Fibroblast of upper back skin (primary cell): ENCODE data around the gene RBM39.
A peak's percentile ranks its signal among the peaks of the same experiment; 100 is the strongest.
"Not testable (repeated sequence)": the region's sequence is repeated elsewhere in the genome, so short reads cannot be mapped to it uniquely, and the experiment has no call there.

Experiments
- DNase-seq: peaks from one replicate; pipeline ENCODE4 v3.0.0-alpha.2; 2013

RBM39 gene

DNA sequence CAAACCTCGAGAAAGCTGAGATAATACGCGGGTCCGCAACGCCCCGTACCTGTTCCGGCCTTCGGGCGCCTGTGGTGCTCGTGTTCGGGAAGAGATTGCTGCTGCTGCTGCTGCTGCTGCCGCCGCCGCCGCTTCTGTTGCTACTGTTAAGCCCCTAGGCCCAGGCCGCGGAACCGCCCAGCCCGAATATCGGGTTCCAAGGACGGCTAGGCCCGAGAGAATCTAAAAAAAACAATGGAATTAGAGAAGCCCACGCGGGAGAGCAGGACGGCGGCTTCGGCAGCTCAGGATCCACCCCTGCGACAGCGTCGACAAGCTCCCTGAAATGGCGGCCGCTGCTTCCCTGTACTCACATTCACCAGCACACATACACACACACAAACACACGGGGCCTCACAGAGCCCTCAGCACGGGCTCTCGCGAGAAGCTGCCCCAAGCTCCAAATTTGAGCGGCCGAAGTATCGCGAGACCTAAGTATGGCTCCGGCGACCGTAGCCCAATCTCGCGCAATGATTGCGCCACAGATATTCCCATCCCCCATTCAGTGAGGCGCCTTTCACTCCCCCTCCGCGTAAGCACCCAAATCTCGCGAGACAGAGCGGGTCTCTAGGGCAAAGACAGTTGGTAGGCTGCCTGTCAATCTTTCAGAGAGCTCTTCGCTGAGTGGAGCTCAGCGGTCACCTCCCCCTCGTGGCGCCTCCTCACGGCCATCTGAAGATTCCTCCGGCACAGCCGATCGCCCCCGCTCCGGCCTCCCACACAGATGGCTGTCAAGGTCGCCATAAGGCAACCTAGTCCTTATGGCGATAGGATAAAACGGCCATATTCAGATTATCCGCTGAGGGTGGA lies at the start of gene RBM39:
Gene RBM39, minus strand, starts transcription at position 369 of the 849 bp plus-strand sequence. CDS start 1,386 bp downstream, outside the sequence.
- peak; percentile 100 for DNase-seq

DNA sequence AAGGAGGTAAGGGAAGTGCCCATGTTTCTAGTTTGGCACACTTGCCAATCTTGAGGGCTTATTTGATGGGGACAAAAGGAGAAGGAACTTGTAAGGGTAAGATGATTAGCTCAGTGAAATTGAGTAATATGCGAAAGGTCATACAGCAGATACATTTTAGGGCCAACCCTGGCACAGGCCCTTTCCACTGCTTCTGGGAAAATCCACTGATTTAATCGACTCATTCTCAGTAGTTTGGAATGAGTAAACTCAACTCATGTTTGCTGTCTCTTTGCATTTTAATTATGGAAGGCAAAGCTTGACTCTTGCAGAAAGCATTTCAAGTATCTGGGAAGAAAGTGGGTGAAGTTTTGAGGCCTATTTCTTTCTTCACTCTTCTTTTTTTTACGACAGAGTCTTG lies 49.8 kb upstream of the RBM39 start:
- DNase-seq: peak; percentile 70

DNA sequence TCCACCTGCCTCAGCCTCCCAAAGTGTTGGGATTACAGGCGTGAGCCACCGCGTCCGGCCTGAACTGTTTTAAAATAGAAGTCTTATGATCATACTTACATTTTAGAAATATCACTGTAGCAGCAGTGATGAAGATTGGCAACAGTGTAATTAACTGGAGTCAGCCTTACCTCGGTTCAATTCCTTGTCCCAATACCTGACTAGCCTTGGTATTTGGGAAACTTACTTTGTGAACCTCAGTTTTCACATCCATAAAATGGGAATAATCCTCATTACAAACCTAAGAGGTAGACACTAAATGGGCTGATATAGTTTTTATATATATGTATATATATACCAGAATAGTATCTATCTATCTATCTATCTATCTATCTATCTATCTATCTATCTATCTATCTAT lies 49.0 kb upstream of the RBM39 start:
- no peak for DNase-seq

DNA sequence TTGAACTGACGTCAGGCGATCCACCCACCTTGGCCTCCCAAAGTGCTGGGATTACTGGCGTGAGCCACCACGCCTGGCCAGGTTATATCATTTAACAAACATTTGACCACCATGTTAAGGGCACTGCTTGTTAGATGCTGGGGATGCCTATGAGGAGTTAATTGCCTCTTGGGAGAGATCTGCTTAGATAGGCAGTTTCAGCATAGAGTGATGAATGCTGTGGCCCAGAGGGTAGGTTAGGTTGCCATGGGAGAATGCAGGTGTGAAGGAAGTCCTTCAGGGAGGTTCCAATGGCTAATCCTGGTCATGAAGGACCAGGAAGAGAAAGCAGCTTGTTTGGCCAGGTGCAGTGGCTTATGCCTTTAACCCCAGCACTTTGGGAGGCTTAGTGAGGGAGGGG lies 46.7 kb upstream of the RBM39 start:
- no peak for DNase-seq

GRCh38 chr20:35785541-35785940 lies 43.5 kb upstream of the RBM39 start:
- DNase-seq: not testable (repeated sequence)

GRCh38 chr20:35783811-35784210 lies 41.8 kb upstream of the RBM39 start:
- not testable (repeated sequence) for DNase-seq

DNA sequence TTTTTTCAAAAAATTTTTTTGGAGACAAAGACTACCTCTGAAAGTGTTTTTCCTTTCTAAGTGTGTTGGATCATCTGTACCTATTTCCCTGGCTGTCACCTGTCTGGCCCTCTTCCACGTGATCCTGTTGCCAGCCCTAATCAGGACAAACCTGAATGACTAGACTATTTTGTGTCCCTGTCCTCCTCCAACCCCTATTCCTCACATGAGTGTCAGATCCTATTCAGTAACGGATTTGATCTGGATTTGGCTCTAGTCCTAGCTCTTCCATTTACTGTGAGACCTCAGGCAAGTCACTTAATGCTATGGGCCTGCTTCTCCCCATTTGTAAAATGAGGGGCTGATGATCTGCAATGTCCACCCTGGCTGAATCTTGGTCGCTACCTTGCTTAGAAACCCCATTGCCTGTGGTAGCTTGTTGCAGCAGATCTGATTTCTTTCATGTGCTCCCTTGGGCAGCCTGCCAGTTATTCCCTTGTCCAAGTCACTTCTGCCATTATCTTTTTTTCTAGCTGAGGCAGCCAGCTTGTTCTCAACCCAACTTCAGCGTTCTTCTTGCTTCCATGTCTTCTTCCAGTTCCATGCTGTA lies 34.5 kb upstream of the RBM39 start:
- peak; percentile 27 for DNase-seq

GRCh38 chr20:35774391-35774790 lies 32.3 kb upstream of the RBM39 start:
- DNase-seq: no peak

DNA sequence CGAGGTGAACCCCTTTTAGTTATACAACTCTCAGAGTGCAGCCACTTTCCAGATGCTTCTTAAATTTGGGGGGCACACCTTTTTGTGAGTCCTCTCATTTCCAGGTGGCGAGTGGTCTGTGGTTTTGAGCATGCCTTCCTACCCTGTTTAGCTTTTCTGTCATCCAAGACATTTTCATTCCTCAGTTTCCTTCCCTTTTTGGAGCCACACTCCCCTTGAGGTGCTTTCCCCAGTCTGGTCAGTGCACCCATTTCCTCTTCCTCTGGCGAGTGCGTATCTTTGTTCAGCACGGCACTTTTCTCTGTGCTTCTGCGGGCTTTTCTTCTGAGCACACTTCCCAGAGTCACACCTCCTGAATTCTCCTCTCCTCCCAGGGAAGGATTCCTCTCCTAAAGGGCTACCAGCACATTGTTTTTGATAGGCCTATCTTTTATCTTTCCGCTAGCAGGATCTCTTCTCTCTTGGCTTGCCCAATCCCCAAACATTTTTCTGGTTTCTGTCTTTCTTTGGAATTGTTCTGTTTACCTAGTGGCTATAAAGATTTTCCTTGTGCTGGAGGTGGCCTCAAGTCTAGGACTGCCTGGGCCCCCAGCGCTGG lies 31.2 kb upstream of the RBM39 start:
- DNase-seq: peak; percentile 8

GRCh38 chr20:35772563-35773058 lies 30.6 kb upstream of the RBM39 start:
- no peak for DNase-seq

DNA sequence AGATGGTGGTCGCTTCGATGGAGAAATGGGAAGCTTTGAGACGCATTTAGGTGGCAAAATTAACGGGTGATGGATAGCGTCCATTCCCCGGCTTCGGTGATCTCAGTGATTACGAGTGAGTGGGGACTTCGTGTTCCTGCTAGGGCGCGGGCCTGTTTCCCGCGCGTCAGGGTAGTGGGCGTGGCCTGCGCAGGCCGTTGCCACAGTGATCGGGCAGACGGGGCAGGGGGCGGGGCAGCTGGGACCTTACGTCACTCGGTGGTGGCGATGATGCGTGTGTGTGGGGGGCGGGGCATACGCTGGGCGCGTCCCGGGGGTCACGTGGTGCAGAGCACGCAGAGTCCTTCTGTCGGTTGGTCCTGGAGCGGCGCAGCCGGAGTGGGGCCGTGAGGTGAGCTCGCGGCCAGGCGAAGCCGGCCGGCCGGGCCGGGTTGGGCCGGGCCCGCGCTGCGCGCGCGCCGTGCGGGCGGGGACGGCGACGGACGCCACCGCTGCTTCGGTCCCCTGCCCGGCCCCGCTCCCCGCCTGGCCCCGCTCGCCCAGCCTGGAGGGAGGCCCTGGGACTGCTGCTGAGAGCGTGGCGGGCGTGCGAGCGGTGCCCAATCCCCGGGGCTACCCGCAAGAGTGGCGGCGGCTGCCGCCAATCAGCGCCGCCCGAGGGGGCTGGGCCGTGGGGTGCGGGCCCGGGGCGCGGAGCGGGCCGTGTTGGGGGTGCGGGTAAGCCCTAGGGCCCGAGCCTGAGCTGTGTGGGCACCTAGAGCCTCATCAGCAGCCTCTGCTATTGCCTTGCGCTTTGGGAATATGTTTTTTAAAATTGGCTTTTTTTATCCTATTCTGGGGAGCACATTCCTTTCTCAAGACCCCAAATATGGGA lies 29.9 kb upstream of the RBM39 start, which contains the start of gene PHF20:
Gene PHF20, plus strand, starts transcription at position 327 of the 874 bp plus-strand sequence. CDS start 29,508 bp downstream, outside the sequence.
- DNase-seq: peak; percentile 96

GRCh38 chr20:35771367-35771688 lies 29.3 kb upstream of the RBM39 start:
- DNase-seq: no peak

DNA sequence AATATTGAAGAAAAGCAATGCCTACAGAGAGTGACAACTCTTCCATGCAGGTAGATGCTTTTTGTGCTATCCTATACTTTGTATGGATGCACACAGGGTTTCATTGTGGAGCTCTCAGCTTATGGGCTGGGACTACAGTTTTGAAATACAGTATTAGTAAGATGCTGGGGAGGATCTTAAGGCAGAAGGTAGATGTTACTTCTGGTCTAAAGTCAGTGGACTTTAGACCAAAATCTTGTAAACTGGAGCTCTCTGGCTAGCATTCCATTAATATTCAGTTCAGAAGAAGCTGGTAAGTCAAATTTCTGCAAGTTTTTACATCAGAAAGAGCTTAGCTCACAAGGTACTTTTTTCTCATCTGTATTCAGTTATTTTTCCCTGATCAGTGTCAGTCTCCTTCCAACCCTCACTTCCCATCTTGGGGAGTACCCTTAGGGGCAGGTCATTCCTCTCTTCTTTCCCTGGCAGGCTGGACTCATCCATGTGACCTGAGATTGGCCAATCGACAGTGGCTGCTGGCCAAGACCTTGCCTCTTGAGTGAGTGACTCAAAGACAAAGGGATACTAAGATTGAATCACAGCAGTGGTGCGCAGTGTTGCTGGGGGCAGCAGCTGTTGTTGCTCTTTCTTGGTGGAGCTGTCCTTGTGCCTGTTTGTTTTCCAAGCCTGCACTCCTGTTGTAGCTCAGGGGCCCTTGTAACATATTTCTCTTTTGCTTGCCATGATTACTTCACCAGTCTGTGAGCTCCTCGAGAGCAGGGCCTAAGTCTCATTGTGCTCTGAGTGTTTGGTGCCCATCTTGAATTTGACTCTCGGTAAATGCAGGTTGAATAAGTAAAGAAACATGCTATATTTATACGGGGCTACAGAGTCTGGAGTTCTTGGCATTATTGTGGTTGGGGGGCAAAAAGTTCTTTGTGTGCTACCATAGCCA lies 26.9 kb upstream of the RBM39 start:
- peak; percentile 97 for DNase-seq

DNA sequence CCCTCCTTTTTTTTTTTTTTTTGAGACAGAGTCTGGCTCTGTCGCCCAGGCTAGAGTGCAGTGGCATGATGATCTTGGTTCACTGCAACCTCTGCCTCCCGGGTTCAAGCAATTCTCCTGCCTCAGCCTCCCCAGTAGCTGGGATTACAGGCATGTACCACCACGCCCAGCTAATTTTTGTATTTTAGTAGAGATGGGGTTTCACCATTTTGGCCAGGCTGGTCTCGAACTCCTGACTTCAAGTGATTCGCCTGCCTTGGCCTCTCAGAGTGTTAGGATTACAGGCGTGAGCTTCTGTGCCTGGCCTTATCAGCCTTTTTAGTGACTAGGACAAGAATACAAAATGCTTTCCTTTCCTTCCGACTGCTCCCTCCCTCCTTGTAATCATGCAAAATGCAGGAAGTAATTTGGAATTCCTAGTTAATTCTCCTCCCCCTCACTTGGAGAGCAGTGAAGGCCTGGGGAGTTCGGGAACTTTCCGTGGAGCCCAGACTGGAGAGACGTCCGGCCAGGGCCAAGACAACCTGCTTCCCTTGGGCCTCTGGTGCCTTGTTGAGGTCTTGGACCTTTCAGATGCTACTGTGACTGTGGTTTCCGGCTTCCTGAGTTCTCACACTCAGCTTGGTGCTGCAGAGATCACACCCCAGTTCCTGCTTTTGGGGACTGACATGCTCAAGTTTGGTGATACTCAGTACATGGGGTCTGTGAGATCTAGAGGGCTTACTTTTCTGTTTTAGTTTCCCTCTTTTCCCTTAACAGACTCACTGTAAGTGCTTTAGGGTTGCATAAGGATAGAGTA lies 25.8 kb upstream of the RBM39 start:
- DNase-seq: peak; percentile 13

GRCh38 chr20:35766843-35767242 lies 24.8 kb upstream of the RBM39 start:
- no peak for DNase-seq

DNA sequence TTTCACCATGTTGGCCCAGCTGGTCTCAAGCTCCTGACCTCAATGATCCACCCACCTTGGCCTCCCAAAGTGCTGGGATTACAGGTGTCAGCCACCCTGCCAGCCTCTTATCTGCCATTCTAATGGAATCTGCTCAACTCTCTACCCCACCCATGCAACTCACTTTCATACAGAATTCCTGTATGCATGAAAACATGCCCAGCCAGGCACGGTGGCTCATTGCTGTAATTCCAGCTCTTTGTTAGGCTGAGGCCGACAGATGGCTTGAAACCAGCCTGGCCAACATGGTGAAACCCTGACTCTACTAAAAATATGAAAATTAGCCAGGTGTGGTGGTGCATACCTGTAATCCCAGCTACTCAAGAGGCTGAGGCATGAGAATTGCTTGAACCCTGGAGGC lies 22.9 kb upstream of the RBM39 start:
- not testable (repeated sequence) for DNase-seq

GRCh38 chr20:35762461-35762860 lies 20.4 kb upstream of the RBM39 start:
- no peak for DNase-seq

DNA sequence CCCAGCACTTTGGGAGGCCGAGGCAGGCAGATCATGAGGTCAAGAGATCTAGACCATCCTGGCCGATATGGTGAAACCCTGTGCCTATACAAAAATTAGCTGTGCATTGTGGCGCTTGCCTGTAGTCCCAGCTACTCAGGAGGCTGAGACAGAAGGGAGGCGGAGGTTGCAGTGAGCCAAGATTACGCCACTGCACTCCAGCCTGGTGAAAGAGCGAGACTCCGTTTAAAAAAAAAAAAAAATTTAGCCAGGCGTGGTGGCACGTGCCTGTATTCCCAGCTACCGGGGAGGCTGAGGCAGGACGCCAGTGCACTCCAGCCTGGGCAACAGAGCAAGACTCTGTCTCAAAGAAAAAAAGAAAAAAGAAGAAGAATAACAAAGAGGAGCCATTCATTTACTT lies 19.5 kb upstream of the RBM39 start:
- not testable (repeated sequence) for DNase-seq

- DNase-seq: no peak
These were observed 15.1 kb upstream of the RBM39 start for GRCh38 chr20:35757098-35757705.

- DNase-seq: no peak
These were observed 14.3 kb upstream of the RBM39 start for GRCh38 chr20:35756404-35756803.
